HG02970 (cell line): Measurements from ENCODE around the gene KIAA0513.

Source experiments
- ATAC-seq: cut with Tn5 transposase; IDR thresholded peaks from one replicate; pipeline ENCODE4 v1.9.1; 2021; ENCODE audit warnings: mild to moderate bottlenecking, moderate library complexity, moderate number of reproducible peaks; ENCODE audit not compliant: unreplicated experiment, low FRiP score

Gene KIAA0513

GRCh38 chr16:85027349-85027957 lies at the start of gene KIAA0513:
TSS of gene KIAA0513 (plus strand) at chr16:85027795. CDS start at chr16:85067072, 39,277 bp downstream.
- ATAC-seq, result peak; percentile 90

GRCh38 chr16:84979516-84979915 lies 48.1 kb upstream of the KIAA0513 start:
- ATAC-seq, result no peak

GRCh38 chr16:84982434-84982833 lies 45.2 kb upstream of the KIAA0513 start:
- no peak for ATAC-seq

GRCh38 chr16:84985079-84986065 lies 42.2 kb upstream of the KIAA0513 start:
- no peak for ATAC-seq

GRCh38 chr16:84986102-84986501 lies 41.5 kb upstream of the KIAA0513 start:
- no peak for ATAC-seq

GRCh38 chr16:84986879-84987278 lies 40.7 kb upstream of the KIAA0513 start:
- ATAC-seq, result no peak

- ATAC-seq, result no peak
Observed at GRCh38 chr16:84988328-84989080, 39.1 kb upstream of the KIAA0513 start.

GRCh38 chr16:84989749-84990620 lies 37.6 kb upstream of the KIAA0513 start:
- no peak for ATAC-seq

GRCh38 chr16:84990782-84991181 lies 36.8 kb upstream of the KIAA0513 start:
- ATAC-seq, result no peak

GRCh38 chr16:84992717-84993075 lies 34.9 kb upstream of the KIAA0513 start:
- ATAC-seq, result no peak

GRCh38 chr16:84993926-84994325 lies 33.7 kb upstream of the KIAA0513 start:
- no peak for ATAC-seq

GRCh38 chr16:84995663-84996062 lies 31.9 kb upstream of the KIAA0513 start:
- no peak for ATAC-seq

- ATAC-seq, result no peak
Observed at GRCh38 chr16:84996365-84996764, 31.2 kb upstream of the KIAA0513 start.

GRCh38 chr16:84999200-84999599 lies 28.4 kb upstream of the KIAA0513 start:
- ATAC-seq, result no peak

- no peak for ATAC-seq
Observed at GRCh38 chr16:84999857-85000480, 27.6 kb upstream of the KIAA0513 start.

- ATAC-seq, result no peak
Observed at GRCh38 chr16:85002099-85002541, 25.5 kb upstream of the KIAA0513 start.

- no peak for ATAC-seq
Observed at GRCh38 chr16:85002608-85003007, 25.0 kb upstream of the KIAA0513 start.

GRCh38 chr16:85003076-85003475 lies 24.5 kb upstream of the KIAA0513 start:
- ATAC-seq, result no peak

- ATAC-seq, result no peak
Observed at GRCh38 chr16:85003725-85004586, 23.6 kb upstream of the KIAA0513 start.
